ENCODE data around the gene PDE8B.

GRCh38 chr5:77305956-77306355 is 95.5 kb downstream of the PDE8B start:
- TF ChIP-seq POLR2A (IDR thresholded peaks at IDR 0.05) (no peak), CTCF (IDR thresholded peaks at IDR 0.05) (no peak)
